ENCODE measurements around the gene MYO9B. TPM values are rescaled to one million over a fixed set of nuclear protein-coding genes. Genes with fewer than 3 reads are reported as not detected.

Gene MYO9B
- total RNA-seq, 1 experiment from 2014 or later, result 79.4 TPM

- Histone ChIP-seq H3K4me1 (ENCODE audit: control insufficient read depth, insufficient read depth, low read length) (peaks cover 27% of the 10 kb centered on the region), H3K27ac (ENCODE audit: low read length) (peak overlapping the region; percentile 93), H3K36me3 (ENCODE audit: control insufficient read depth, insufficient read depth, low read length) (no peaks in the 10 kb centered on the region), H3K4me3 (ENCODE audit: low read depth in 2 of 2, low read length in 2 of 2) (peak overlapping the region; percentile 36 to 45), H3K9me3 (ENCODE audit: control insufficient read depth, insufficient read depth, low read depth, low read length) (no peaks in the 10 kb centered on the region), H3K27me3 (ENCODE audit: control insufficient read depth, insufficient read depth, low read length) (no peaks in the 10 kb centered on the region)
- peak; percentile 77 for ATAC-seq
- TF ChIP-seq CTCF (IDR thresholded peaks at IDR 0.05), result no peak
- no peak for TF ChIP-seq TCF7L2 (IDR thresholded peaks at IDR 0.05; ENCODE audit: low read depth, low read length)
- no peak for TF ChIP-seq POLR2AphosphoS5 (IDR thresholded peaks at IDR 0.05; ENCODE audit: low read depth, low read length)
- no peak for TF ChIP-seq REST (IDR thresholded peaks at IDR 0.05; ENCODE audit: insufficient read depth in 1 of 2, low read depth in 2 of 2, low read length in 1 of 2)
- no peak for TF ChIP-seq SIN3A (IDR thresholded peaks at IDR 0.05; ENCODE audit: borderline replicate concordance, insufficient read depth, low read depth, low read length)
- in situ Hi-C loops (cut with HindIII; ENCODE audit: low pct_unique_long_range_greater_than_20kb, low sequenced_read_pairs), result no loop called here
- intact Hi-C loops (cut with micrococcal nuclease; ENCODE audit: unreplicated experiment), result no loop called here
- DNase-seq (ENCODE audit: low read depth, low spot score), result peak; percentile 74
- BruUV-seq (replicated peaks), result no TSS peak
- POLR2A ChIA-PET, result no interaction called here
- CTCF ChIA-PET, result no interaction called here
These were observed 4.3 kb downstream of the MYO9B start for GRCh38 chr19:17079710-17080439.

- DNase-seq (ENCODE audit: low read depth, low spot score), result no peak
- ATAC-seq, result no peak
- Histone ChIP-seq H3K36me3 (ENCODE audit: control insufficient read depth, insufficient read depth, low read length) (no peaks in the 10 kb centered on the region), H3K27me3 (ENCODE audit: control insufficient read depth, insufficient read depth, low read length) (no peaks in the 10 kb centered on the region), H3K4me3 (ENCODE audit: low read depth in 2 of 2, low read length in 2 of 2) (no peak overlapping the region), H3K4me1 (ENCODE audit: control insufficient read depth, insufficient read depth, low read length) (peaks cover 27% of the 10 kb centered on the region), H3K9me3 (ENCODE audit: control insufficient read depth, insufficient read depth, low read depth, low read length) (no peaks in the 10 kb centered on the region), H3K27ac (ENCODE audit: low read length) (peak overlapping the region; percentile 93)
- POLR2A ChIA-PET, result no interaction called here
- TF ChIP-seq CTCF (IDR thresholded peaks at IDR 0.05) (no peak), POLR2AphosphoS5 (IDR thresholded peaks at IDR 0.05; ENCODE audit: low read depth, low read length) (no peak), REST (IDR thresholded peaks at IDR 0.05; ENCODE audit: insufficient read depth in 1 of 2, low read depth in 2 of 2, low read length in 1 of 2) (no peak), SIN3A (IDR thresholded peaks at IDR 0.05; ENCODE audit: borderline replicate concordance, insufficient read depth, low read depth, low read length) (no peak), TCF7L2 (IDR thresholded peaks at IDR 0.05; ENCODE audit: low read depth, low read length) (no peak)
- BruUV-seq (replicated peaks), result no TSS peak
- in situ Hi-C loops (cut with HindIII; ENCODE audit: low pct_unique_long_range_greater_than_20kb, low sequenced_read_pairs) (no loop called here), intact Hi-C loops (cut with micrococcal nuclease; ENCODE audit: unreplicated experiment) (no loop called here)
- CTCF ChIA-PET, result no interaction called here
These were observed 4.8 kb downstream of the MYO9B start for GRCh38 chr19:17080440-17080801.

Measured in Panc1 (cell line).